GM21529 (cell line): ENCODE measurements around the gene CACNG3.
"Not testable (repeated sequence)": the region's sequence is repeated elsewhere in the genome, so short reads cannot be mapped to it uniquely, and the experiment has no call there.

Experiments used
- ATAC-seq: cut with Tn5 transposase; IDR thresholded peaks from one replicate; pipeline ENCODE4 v1.9.1; 2021; ENCODE audit not compliant: unreplicated experiment

CACNG3 gene

GRCh38 chr16:24255456-24256371, at the start of gene CACNG3:
Gene CACNG3, plus strand, starts transcription at chr16:24256335. Its CDS starts 420 bp downstream, at chr16:24256755.
- no peak for ATAC-seq

GRCh38 chr16:24206926-24207325, 49.2 kb upstream of the CACNG3 start:
- no peak for ATAC-seq

GRCh38 chr16:24208710-24209109, 47.4 kb upstream of the CACNG3 start:
- ATAC-seq = no peak

- ATAC-seq = no peak
Measured at GRCh38 chr16:24214992-24215391, 41.1 kb upstream of the CACNG3 start.

- no peak for ATAC-seq
Measured at GRCh38 chr16:24216961-24217360, 39.2 kb upstream of the CACNG3 start.

GRCh38 chr16:24217461-24217860, 38.7 kb upstream of the CACNG3 start:
- no peak for ATAC-seq

- no peak for ATAC-seq
Measured at GRCh38 chr16:24218299-24218698, 37.8 kb upstream of the CACNG3 start.

- no peak for ATAC-seq
Measured at GRCh38 chr16:24221219-24221618, 34.9 kb upstream of the CACNG3 start.

- ATAC-seq = no peak
Measured at GRCh38 chr16:24228514-24228913, 27.6 kb upstream of the CACNG3 start.

GRCh38 chr16:24232936-24233335, 23.2 kb upstream of the CACNG3 start:
- ATAC-seq = no peak

- no peak for ATAC-seq
Measured at GRCh38 chr16:24234737-24235136, 21.4 kb upstream of the CACNG3 start.

GRCh38 chr16:24235806-24236205, 20.3 kb upstream of the CACNG3 start:
- no peak for ATAC-seq

- ATAC-seq = not testable (repeated sequence)
Measured at GRCh38 chr16:24238846-24239245, 17.3 kb upstream of the CACNG3 start.

- ATAC-seq = no peak
Measured at GRCh38 chr16:24246911-24247607, 9.1 kb upstream of the CACNG3 start.

GRCh38 chr16:24253192-24253591, 2.9 kb upstream of the CACNG3 start:
- ATAC-seq = no peak

GRCh38 chr16:24257958-24258357, 1.8 kb downstream of the CACNG3 start:
- no peak for ATAC-seq

GRCh38 chr16:24258791-24259190, 2.7 kb downstream of the CACNG3 start:
- no peak for ATAC-seq

- no peak for ATAC-seq
Measured at GRCh38 chr16:24262816-24263215, 6.7 kb downstream of the CACNG3 start.

- ATAC-seq = no peak
Measured at GRCh38 chr16:24270721-24271442, 14.7 kb downstream of the CACNG3 start.

- ATAC-seq = no peak
Measured at GRCh38 chr16:24272379-24272778, 16.2 kb downstream of the CACNG3 start.

- no peak for ATAC-seq
Measured at GRCh38 chr16:24273508-24274182, 17.5 kb downstream of the CACNG3 start.
